Heart left ventricle (tissue), 13 donors: ENCODE data around the gene RAD51B.

Experiments
- CTCF ChIP-seq, 12 donors: fragments of 200-600 bp; sonication (generic) in 4 of 12; IDR thresholded peaks; one replicate each; pipeline versions ENCODE4 v1.5.0 to v1.8.0; 2018 to 2022; ENCODE audit warnings: antibody characterized with exemption in 12 of 12, mild to moderate bottlenecking in 5 of 12
- POLR2A ChIP-seq, 2 donors: fragments of 450-650 bp; IDR thresholded peaks; one replicate each; pipeline ENCODE4 v1.6.1; 2017; ENCODE audit warnings: antibody characterized with exemption in 2 of 2, mild to moderate bottlenecking in 2 of 2, moderate library complexity in 2 of 2
- donor health status: ischemic (EF 13 %, LVEDD 7.1; RV severe dilation, severe dysfunction).
- donor health status: DM: no; HTN: yes; CAD: no.
- donor health status: DM: no; HTN: no; CAD: no.
- donor health status: ischemic (EF 25% LVEDD 6.9; RV normal size, moderate dysfunction).
- donor health status: ischemic (EF 25% LVEDD 5.7; RV mildly dilated, moderate dysfunction).
- donor health status: ischemic (EF 35%, LVEDD 5.7; RV mildly dilated, moderate dysfunction).
- donor health status: nonischemic (EF 11% LVEDD 7.7; RV severe dilation, severe dysfunction).
- donor health status: DM: yes; HTN: yes; CAD: no.
- donor health status: PGD.
- donor health status: ischemic (EF 29% LVEDD 5.4; RV normal size, mild dysfunction).
- donor health status: nonischemic (EF 23%, LVEDD 6.1; RV moderate dilation, normal function).

GRCh38 chr14:68373124-68373646 lies 553.6 kb downstream of the RAD51B start:
- TF ChIP-seq CTCF (IDR thresholded peaks at IDR 0.05) = no peak
- no peak for TF ChIP-seq POLR2A (IDR thresholded peaks at IDR 0.05)
